GM12878 (cell line): ENCODE data around the gene LIMS1. TPM values are rescaled to one million over a fixed set of nuclear protein-coding genes. Genes with fewer than 3 reads are reported as not detected.

Experiments
- ATAC-seq: fragments of 200-7000 bp; cut with Tn5 transposase; 3 replicates; pipeline ENCODE4 v1.9.1; 2020; ENCODE audit warnings: mild to moderate bottlenecking, moderate library complexity
- BruUV-seq: library from RNA; stranded (reverse); fragments of 400-500 nt; replicated peaks from 2 replicates; lab custom pipeline; 2021; lab: Mats Ljungman, UMichigan
- CTCF ChIA-PET: fragments of 300-600 bp; sonication (Branson Sonifier 250); formaldehyde crosslinking; extraction: SDS; loops from one replicate; lab custom pipeline; 2021; ENCODE audit warnings: inconsistent platforms; lab: Yijun Ruan, JAX
- POLR2A ChIA-PET: fragments of 350-600 bp; formaldehyde crosslinking; extraction: SDS; loops from one replicate; lab custom pipeline; 2021; ENCODE audit warnings: inconsistent platforms; lab: Charles Lee
- RAD21 ChIA-PET: fragments of 300-600 bp; sonication (Branson Sonifier 250); formaldehyde crosslinking; loops from one replicate; lab custom pipeline; 2023; ENCODE audit warnings: antibody characterized with exemption; ENCODE audit not compliant: unreplicated experiment; lab: Charles Lee
- SMC1A ChIA-PET: fragments of 300-600 bp; sonication (Branson Sonifier 250); formaldehyde crosslinking; loops from one replicate; lab custom pipeline; 2023; ENCODE audit not compliant: unreplicated experiment, uncharacterized antibody; lab: Charles Lee
- DNase-seq: peaks from one replicate; pipeline ENCODE4 v3.0.0-alpha.2; 2011; ENCODE audit warnings: low read depth, low spot score
- FAIRE-seq: peaks from 3 replicates; lab custom pipeline; 2011; peaks lifted over from hg19 to GRCh38; lab: Jason Lieb, UNC
- H2AFZ ChIP-seq: 2 replicates; pipeline ENCODE4 v1.6.0; 2011; ENCODE audit warnings: low read depth, low read length, control low read depth; ENCODE audit not compliant: control insufficient read depth
- H3K27ac ChIP-seq: 2 replicates; pipeline ENCODE4 v1.5.1; 2011; ENCODE audit warnings: control low read depth; ENCODE audit not compliant: control insufficient read depth, insufficient read depth
- H3K27me3 ChIP-seq, 2 experiments: replicated peaks in 1 of 2; 2 replicates each; pipeline versions ENCODE4 v1.6.0 to v1.6.1; 2011; ENCODE audit warnings: low read length in 1 of 2; ENCODE audit not compliant: control insufficient read depth in 2 of 2, insufficient read depth in 2 of 2
- H3K36me3 ChIP-seq, 2 experiments: 2 replicates each; pipeline ENCODE4 v1.5.1; 2011; ENCODE audit warnings: low read length in 1 of 2; ENCODE audit not compliant: control insufficient read depth in 2 of 2, insufficient read depth in 2 of 2
- H3K4me1 ChIP-seq: 2 replicates; pipeline ENCODE4 v1.6.1; 2011; ENCODE audit warnings: mild to moderate bottlenecking, low read length, moderate library complexity, mixed read lengths; ENCODE audit not compliant: control insufficient read depth, insufficient read depth
- H3K4me2 ChIP-seq: 2 replicates; pipeline ENCODE4 v1.6.0; 2011; ENCODE audit warnings: control low read depth; ENCODE audit not compliant: control insufficient read depth, insufficient read depth
- H3K4me3 ChIP-seq: fragments of 200-600 bp; sonication (generic); 2 replicates; pipeline ENCODE4 v1.5.1; 2016
- H3K79me2 ChIP-seq: 2 replicates; pipeline ENCODE4 v1.6.0; 2011; ENCODE audit warnings: low read length; ENCODE audit not compliant: control insufficient read depth, insufficient read depth
- H3K9ac ChIP-seq: 2 replicates; pipeline ENCODE4 v1.8.0; 2011; ENCODE audit warnings: low read length, control low read depth, mixed read lengths; ENCODE audit not compliant: control insufficient read depth, insufficient read depth
- H3K9me3 ChIP-seq: replicated peaks from 3 replicates; pipeline ENCODE4 v1.5.1; 2011; ENCODE audit warnings: mild to moderate bottlenecking, low read length; ENCODE audit not compliant: control insufficient read depth, insufficient read depth
- H4K20me1 ChIP-seq: 2 replicates; pipeline ENCODE4 v1.6.0; 2011; ENCODE audit not compliant: control insufficient read depth, insufficient read depth
- BCLAF1 ChIP-seq: fragments of 450-650 bp; IDR thresholded peaks from 2 replicates; pipeline ENCODE4 v1.6.1; 2017; ENCODE audit warnings: antibody characterized with exemption, mild to moderate bottlenecking, moderate library complexity
- CBX5 ChIP-seq: sonication (generic); IDR thresholded peaks from 2 replicates; pipeline ENCODE4 v1.6.1; 2016; ENCODE audit warnings: low read depth, moderate library complexity, mild to moderate bottlenecking, inconsistent platforms
- E4F1 ChIP-seq: fragments of 450-650 bp; IDR thresholded peaks from 2 replicates; pipeline ENCODE4 v1.6.1; 2018; ENCODE audit warnings: borderline replicate concordance, mild to moderate bottlenecking; ENCODE audit not compliant: partially characterized antibody
- FOS ChIP-seq: IDR thresholded peaks from 3 replicates; pipeline ENCODE4 v1.6.1; 2011; ENCODE audit warnings: borderline replicate concordance; ENCODE audit not compliant: insufficient read length; ENCODE audit errors: extremely low read depth
- HDAC2 ChIP-seq: fragments of 200-600 bp; sonication (generic); IDR thresholded peaks from 2 replicates; pipeline ENCODE4 v1.6.1; 2017
- JUND ChIP-seq: IDR thresholded peaks from 2 replicates; pipeline ENCODE4 v1.6.1; 2012; ENCODE audit warnings: low read depth, mild to moderate bottlenecking, low read length, improper control_type of control experiment, moderate library complexity
- KLF5 ChIP-seq: fragments of 450-650 bp; IDR thresholded peaks from 2 replicates; pipeline ENCODE4 v1.6.1; 2014; ENCODE audit warnings: mild to moderate bottlenecking; ENCODE audit not compliant: partially characterized antibody
- NR2F1 ChIP-seq: fragments of 450-650 bp; conservative IDR thresholded peaks from 2 replicates; pipeline ENCODE4 v1.6.1; 2017; ENCODE audit warnings: mild to moderate bottlenecking
- NRF1 ChIP-seq: conservative IDR thresholded peaks from 2 replicates; pipeline ENCODE4 v1.6.1; 2011; ENCODE audit warnings: mild to moderate bottlenecking, low read depth, low read length, improper control_type of control experiment
- SRF ChIP-seq, 2 experiments: IDR thresholded peaks; 2 replicates each; pipeline ENCODE4 v1.6.1; 2011; ENCODE audit warnings: low read depth in 2 of 2, low read length in 2 of 2, mild to moderate bottlenecking in 1 of 2, moderate library complexity in 1 of 2
- STAT1 ChIP-seq: fragments of 450-650 bp; conservative IDR thresholded peaks from 2 replicates; pipeline ENCODE4 v1.6.1; 2014; ENCODE audit warnings: antibody characterized with exemption, mild to moderate bottlenecking
- USF2 ChIP-seq: IDR thresholded peaks from 2 replicates; pipeline ENCODE4 v1.6.1; 2011; ENCODE audit warnings: low read depth, low read length, improper control_type of control experiment, borderline replicate concordance
- ZNF687 ChIP-seq: fragments of 450-650 bp; IDR thresholded peaks from 2 replicates; pipeline ENCODE4 v1.6.1; 2017; ENCODE audit warnings: mild to moderate bottlenecking, moderate library complexity
- WGBS: methylation state at CpG from one replicate; pipeline ENCODE4 v1.1.6; 2016; ENCODE audit warnings: low lambda C conversion rate; ENCODE audit not compliant: insufficient replicate concordance, insufficient coverage; ENCODE audit errors: missing lambda C conversion rate; 5-methylcytosine and 5-hydroxymethylcytosine counted together
- in situ Hi-C: fragments of 300-500 bp; cut with MboI; formaldehyde crosslinking; loops from 9 replicates; pipeline ENCODE4 v1.14.3; 2018; ENCODE audit warnings: mixed read lengths
- intact Hi-C: fragments of 100-400 bp; cut with micrococcal nuclease; formaldehyde crosslinking; loops from one replicate; pipeline ENCODE4 v1.14.2; 2022; ENCODE audit not compliant: unreplicated experiment
- polyA plus RNA-seq, 11 experiments: library from polyadenylated mRNA; depleted of rRNA in 4 of 11; unstranded in 6 of 11; stranded (reverse) in 5 of 11; fragments of >200 nt; fragmentation: Nextera tagmentation in 4 of 11; fragmentation: Illumina TruSeq in 1 of 11; extraction: Ambion mirVana in 4 of 11; extraction: Trizol in 1 of 11; gene quantifications; 1 replicate in 1 of 11; 2 replicates in 10 of 11; pipeline versions ENCODE4 v1.2.1 to v1.2.3, GENCODE V29; 2011 to 2016; ENCODE audit warnings: inconsistent platforms in 2 of 11, missing spikeins in 2 of 11, low read depth in 1 of 11
- total RNA-seq, 4 experiments: library from RNA; depleted of rRNA in 3 of 4; stranded (reverse); fragments of >200 nt in 3 of 4; fragmentation: Illumina TruSeq in 1 of 4; extraction: Trizol in 1 of 4; gene quantifications; 2 replicates each; pipeline versions ENCODE4 v1.2.1 to v1.2.3, GENCODE V29; 2013 to 2021

Gene LIMS1
- total and polyA plus RNA-seq, 10 of the 15 experiments (the other 5 are each of a cell fraction or from before 2014, with no cell fraction given) = 15.7 to 98.1 (median 43.9) TPM

GRCh38 chr2:108562274-108562673 is 28.0 kb downstream of the LIMS1 start:
- no peak overlapping the region for H3K9ac ChIP-seq
- in situ Hi-C loops (no loop called here), intact Hi-C loops (no loop called here)
- POLR2A ChIA-PET = interaction anchor here (0.6 kb wide), 1 partner anchor 16 kb away, joined by 3 read pairs; no protein-coding TSS in a partner anchor
- H3K36me3 ChIP-seq = no peaks in the 10 kb centered on the region
- ATAC-seq (no peak), DNase-seq (no peak), FAIRE-seq (no peak)
- no peaks in the 10 kb centered on the region for H3K27me3 ChIP-seq
- no peak overlapping the region for H3K27ac ChIP-seq
- peaks cover 9% of the 10 kb centered on the region for H3K4me1 ChIP-seq
- H2AFZ ChIP-seq = no peak overlapping the region
- RAD21 ChIA-PET = interaction anchor here (0.7 to 1.4 kb wide), 5 partner anchors 13 to 29 kb away, joined by 3 to 6 read pairs (median 4); no protein-coding TSS in a partner anchor
- 97% methylated on average over 2 of the region's 2 CpGs for WGBS
- no peak overlapping the region for H3K4me2 ChIP-seq
- H3K79me2 ChIP-seq = peaks cover 19% of the 10 kb centered on the region
- CTCF ChIA-PET = interaction anchor here (1.1 to 2.3 kb wide), 3 partner anchors 9 to 22 kb away, joined by 3 to 10 read pairs (median 6); no protein-coding TSS in a partner anchor
- H3K9me3 ChIP-seq = no peaks in the 10 kb centered on the region; the same call in 2 of the 3 replicates
- H3K4me3 ChIP-seq = no peak overlapping the region
- BruUV-seq = no TSS peak
- SMC1A ChIA-PET = interaction anchor here (0.6 to 5.7 kb wide), 4 partner anchors 13 to 185 kb away, joined by 3 to 66 read pairs (median 3); partner anchors contain the start of gene SULT1C4
- no peaks in the 10 kb centered on the region for H4K20me1 ChIP-seq
- TF ChIP-seq KLF5 (no peak), JUND (no peak), SRF (IDR thresholded peaks at IDR 0.05; ENCODE audit: low read depth in 2 of 2, low read length in 2 of 2) (no peak), STAT1 (no peak), BCLAF1 (no peak), USF2 (no peak), ZNF687 (no peak), CBX5 (no peak), E4F1 (no peak), NR2F1 (no peak), HDAC2 (no peak), FOS (no peak), NRF1 (no peak)
